H9 (cell line): Measurements from ENCODE around the gene PIGL. TPM values are rescaled to one million over a fixed set of nuclear protein-coding genes. Genes with fewer than 3 reads are reported as not detected.
A peak's percentile ranks its signal among the peaks of the same experiment; 100 is the strongest.

Experiments
- DNase-seq: peaks from one replicate; pipeline ENCODE4 v3.0.0-alpha.2; 2017
- H2AFZ ChIP-seq: one replicate; pipeline ENCODE4 v1.6.1; 2013; ENCODE audit warnings: mild to moderate bottlenecking, low read length, control low read depth, moderate library complexity
- H2AK5ac ChIP-seq: 2 replicates; pipeline ENCODE4 v1.6.1; 2013; ENCODE audit warnings: low read length, control low read depth, mixed read lengths; ENCODE audit not compliant: insufficient read length
- H2BK120ac ChIP-seq: one replicate; pipeline ENCODE4 v1.6.1; 2013; ENCODE audit warnings: low read depth, mild to moderate bottlenecking, low read length, control low read depth, inconsistent platforms; ENCODE audit not compliant: poor library complexity, severe bottlenecking
- H2BK12ac ChIP-seq: 2 replicates; pipeline ENCODE4 v1.6.1; 2013; ENCODE audit warnings: low read length, control low read depth, mixed read lengths, low read depth; ENCODE audit not compliant: insufficient read length
- H2BK15ac ChIP-seq: 2 replicates; pipeline ENCODE4 v1.6.1; 2013; ENCODE audit warnings: low read depth, low read length, control low read depth
- H2BK20ac ChIP-seq: one replicate; pipeline ENCODE4 v1.6.1; 2013; ENCODE audit warnings: low read depth, mild to moderate bottlenecking, low read length, control low read depth, inconsistent platforms; ENCODE audit not compliant: poor library complexity, severe bottlenecking
- H2BK5ac ChIP-seq: 2 replicates; pipeline ENCODE4 v1.6.1; 2013; ENCODE audit warnings: low read length, control low read depth, mixed read lengths; ENCODE audit not compliant: insufficient read length
- H3K14ac ChIP-seq: 2 replicates; pipeline ENCODE4 v1.6.1; 2013; ENCODE audit warnings: low read length, control low read depth; ENCODE audit not compliant: insufficient read depth
- H3K18ac ChIP-seq: 2 replicates; pipeline ENCODE4 v1.6.1; 2013; ENCODE audit warnings: low read depth, mild to moderate bottlenecking, mixed read lengths, low read length, control low read depth; ENCODE audit not compliant: insufficient read length
- H3K23ac ChIP-seq: 2 replicates; pipeline ENCODE4 v1.6.1; 2013; ENCODE audit warnings: low read length, control low read depth, mixed read lengths, low read depth; ENCODE audit not compliant: insufficient read length
- H3K23me2 ChIP-seq: 2 replicates; pipeline ENCODE4 v1.6.1; 2013; ENCODE audit warnings: low read depth, mild to moderate bottlenecking, mixed read lengths, low read length, control low read depth; ENCODE audit not compliant: insufficient read length, poor library complexity, severe bottlenecking
- H3K27ac ChIP-seq: 2 replicates; pipeline ENCODE4 v1.5.1; 2013; ENCODE audit warnings: low read length, control low read depth, mixed read lengths, low read depth; ENCODE audit not compliant: insufficient read length
- H3K27me3 ChIP-seq: 2 replicates; pipeline ENCODE4 v1.6.1; 2013; ENCODE audit warnings: low read length, control low read depth, inconsistent platforms; ENCODE audit not compliant: insufficient read depth
- H3K4ac ChIP-seq: 2 replicates; pipeline ENCODE4 v1.6.1; 2013; ENCODE audit warnings: low read depth, mild to moderate bottlenecking, control low read depth, inconsistent platforms, low read length, moderate library complexity
- H3K4me1 ChIP-seq: 2 replicates; pipeline ENCODE4 v1.6.1; 2013; ENCODE audit warnings: low read length, control low read depth, inconsistent platforms; ENCODE audit not compliant: insufficient read depth
- H3K4me2 ChIP-seq: 2 replicates; pipeline ENCODE4 v1.6.1; 2013; ENCODE audit warnings: low read length, control low read depth, mixed read lengths; ENCODE audit not compliant: insufficient read length, insufficient read depth
- H3K56ac ChIP-seq: 2 replicates; pipeline ENCODE4 v1.6.1; 2013; ENCODE audit warnings: low read depth, mild to moderate bottlenecking, mixed read lengths, low read length, control low read depth; ENCODE audit not compliant: insufficient read length
- H3K79me1 ChIP-seq: 2 replicates; pipeline ENCODE4 v1.6.1; 2013; ENCODE audit warnings: low read depth, mild to moderate bottlenecking, moderate library complexity, low read length, control low read depth, inconsistent platforms; ENCODE audit not compliant: insufficient read depth, poor library complexity, severe bottlenecking
- H3K79me2 ChIP-seq: 2 replicates; pipeline ENCODE4 v1.6.1; 2013; ENCODE audit warnings: low read length, control low read depth, inconsistent platforms; ENCODE audit not compliant: insufficient read depth
- H3K9ac ChIP-seq: 2 replicates; pipeline ENCODE4 v1.6.1; 2013; ENCODE audit warnings: low read length, control low read depth, mixed read lengths; ENCODE audit not compliant: insufficient read length; ENCODE audit errors: extremely low read depth
- H3K9me3 ChIP-seq: one replicate; pipeline ENCODE4 v1.6.1; 2013; ENCODE audit warnings: low read depth, low read length, inconsistent platforms; ENCODE audit not compliant: control insufficient read depth
- H3T11ph ChIP-seq: one replicate; pipeline ENCODE4 v1.6.1; 2013; ENCODE audit warnings: mild to moderate bottlenecking, low read length, control low read depth, inconsistent platforms
- H4K20me1 ChIP-seq: one replicate; pipeline ENCODE4 v1.6.1; 2013; ENCODE audit not compliant: control insufficient read depth, insufficient read length, insufficient read depth
- H4K5ac ChIP-seq: 2 replicates; pipeline ENCODE4 v1.6.1; 2013; ENCODE audit warnings: low read depth, mild to moderate bottlenecking, mixed read lengths, low read length, control low read depth; ENCODE audit not compliant: insufficient read length
- H4K8ac ChIP-seq: replicated peaks from 2 replicates; pipeline ENCODE4 v1.6.1; 2013; ENCODE audit warnings: low read length, control low read depth, mixed read lengths, low read depth; ENCODE audit not compliant: insufficient read length
- H4K91ac ChIP-seq: 2 replicates; pipeline ENCODE4 v1.6.1; 2013; ENCODE audit warnings: low read depth, mild to moderate bottlenecking, moderate library complexity, mixed read lengths, low read length, control low read depth; ENCODE audit not compliant: insufficient read length
- H3K27ac Mint-ChIP-seq, 3 experiments: 2 replicates in 2 of 3; 3 replicates in 1 of 3; pipeline ENCODE4 v1.8.0; 2020 to 2021; ENCODE audit warnings: mixed read lengths in 3 of 3, mild to moderate bottlenecking in 1 of 3, moderate library complexity in 1 of 3
- H3K27me3 Mint-ChIP-seq: 2 replicates; pipeline ENCODE4 v1.8.0; 2021; ENCODE audit warnings: low read depth, mild to moderate bottlenecking, moderate library complexity, mixed read lengths
- H3K36me3 Mint-ChIP-seq, 3 experiments: 2 replicates in 2 of 3; 3 replicates in 1 of 3; pipeline ENCODE4 v1.8.0; 2020 to 2021; ENCODE audit warnings: low read depth in 3 of 3, mixed read lengths in 3 of 3; ENCODE audit not compliant: insufficient read depth in 1 of 3
- H3K4me1 Mint-ChIP-seq, 2 experiments: 2 replicates each; pipeline ENCODE4 v1.8.0; 2020; ENCODE audit warnings: mixed read lengths in 2 of 2
- H3K4me3 Mint-ChIP-seq, 2 experiments: 2 replicates in 1 of 2; 3 replicates in 1 of 2; pipeline ENCODE4 v1.8.0; 2020 to 2021; ENCODE audit warnings: mild to moderate bottlenecking in 2 of 2, mixed read lengths in 2 of 2, moderate library complexity in 1 of 2
- H3K9me3 Mint-ChIP-seq, 2 experiments: 2 replicates in 1 of 2; 3 replicates in 1 of 2; pipeline ENCODE4 v1.8.0; 2020; ENCODE audit warnings: mild to moderate bottlenecking in 2 of 2, mixed read lengths in 2 of 2, moderate library complexity in 1 of 2
- WGBS: extraction: QIAGEN DNeasy Blood & Tissue Kit; methylation state at CpG from one replicate; pipeline ENCODE4 v1.1.7; 2013; ENCODE audit warnings: missing lambda C conversion rate, low lambda C conversion rate, mixed read lengths; ENCODE audit not compliant: insufficient read length; ENCODE audit errors: extremely low coverage; 5-methylcytosine and 5-hydroxymethylcytosine counted together
- total RNA-seq: library from RNA; stranded (reverse); gene quantifications from 2 replicates; pipeline ENCODE4 v1.2.1, GENCODE V29; 2021
- TF ChIP-seq, protein P1 (sequence below): fragments of 200-600 bp; sonication (generic); conservative IDR thresholded peaks from 3 replicates; pipeline ENCODE4 v1.8.0; 2021; ENCODE audit warnings: antibody characterized with exemption, mild to moderate bottlenecking

The PIGL gene
- total RNA-seq, 1 experiment from 2014 or later = 21.6 TPM

DNA sequence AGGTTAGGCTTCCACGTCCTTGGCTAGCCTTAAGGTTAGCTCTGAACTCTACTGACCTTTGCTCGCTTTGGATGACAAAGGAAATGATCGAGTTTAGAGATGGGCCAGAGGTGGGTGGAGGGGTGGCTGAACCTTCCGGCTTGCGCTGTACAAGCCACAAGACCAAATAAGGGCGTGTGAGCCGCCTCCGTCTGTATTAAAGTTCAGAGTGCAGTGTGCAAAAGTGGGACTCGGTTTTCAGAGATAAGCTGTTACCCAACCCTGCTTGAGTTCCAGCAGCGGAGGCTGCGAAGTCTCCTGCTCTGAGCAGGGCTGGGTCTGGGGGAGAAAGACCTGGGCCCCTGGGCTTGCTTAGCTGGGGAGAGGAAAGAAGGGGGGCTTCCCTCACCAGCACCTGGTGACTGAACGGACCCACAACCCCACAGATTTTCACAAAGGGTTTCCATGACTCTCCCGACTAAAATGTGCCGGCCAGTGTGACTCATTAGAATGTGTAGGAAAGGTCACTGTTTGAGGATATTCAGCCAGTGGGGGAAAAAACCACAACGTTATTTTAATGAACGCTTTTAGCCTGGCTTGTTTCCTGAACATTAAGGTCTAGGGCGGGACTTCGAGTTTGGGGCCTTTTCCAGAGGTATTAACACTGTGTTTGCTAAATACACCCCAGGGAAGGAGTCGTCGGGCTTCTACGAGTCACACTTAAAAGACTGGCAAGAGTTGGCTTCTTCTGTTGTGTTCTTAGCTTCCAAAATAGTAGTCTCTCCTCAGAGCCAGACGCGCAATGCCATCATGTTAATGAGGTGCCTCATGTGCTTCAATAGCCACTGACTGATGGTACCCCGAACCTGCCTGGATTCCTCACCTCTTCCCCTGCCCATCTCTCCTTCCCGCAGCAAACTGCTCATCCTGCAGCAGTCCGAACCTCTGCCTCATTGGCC, 69.3 kb downstream of the PIGL start:
- no CpG with 5 or more reads among the region's 26 CpGs for WGBS
- Mint-ChIP-seq H3K4me1 (peaks cover 16 to 19% of the 10 kb centered on the region in 2 experiments), H3K27me3 (peaks cover 23% of the 10 kb centered on the region), H3K36me3 (peaks cover 0 to 4% (median 0%) of the 10 kb centered on the region in 3 experiments; a peak in 2 of 7 replicates), H3K27ac (peak overlapping the region in 1 of 3 experiments; percentile 73; a peak in 2 of 7 replicates), H3K9me3 (no peaks in the 10 kb centered on the region), H3K4me3 (peak overlapping the region; percentile 15 to 48; a peak in 3 of 5 replicates)
- Histone ChIP-seq H2AFZ (no peak overlapping the region), H3K79me2 (no peaks in the 10 kb centered on the region), H3K14ac (peak overlapping the region; percentile 19; the same call in 1 of the 2 replicates), H2BK12ac (no peak overlapping the region), H4K5ac (no peak overlapping the region), H3K27me3 (no peaks in the 10 kb centered on the region; the same call in 1 of the 2 replicates), H3K4ac (no peak overlapping the region; the same call in 1 of the 2 replicates), H2BK120ac (no peak overlapping the region), H3K9me3 (no peaks in the 10 kb centered on the region), H3K79me1 (no peaks in the 10 kb centered on the region), H2BK5ac (no peak overlapping the region), H4K20me1 (no peaks in the 10 kb centered on the region), H3T11ph (no peak overlapping the region), H4K91ac (no peak overlapping the region), H3K23ac (no peak overlapping the region), H3K56ac (no peak overlapping the region), H3K27ac (no peak overlapping the region), H2BK15ac (no peak overlapping the region), H2BK20ac (peak overlapping the region; percentile 32), H4K8ac (no peak overlapping the region), H2AK5ac (no peak overlapping the region), H3K4me1 (peaks cover 2% of the 10 kb centered on the region; the same call in 1 of the 2 replicates), H3K18ac (peak overlapping the region; percentile 19), H3K9ac (no peak overlapping the region), H3K4me2 (no peak overlapping the region), H3K23me2 (no peaks in the 10 kb centered on the region)
- TF ChIP-seq, protein P1, sequence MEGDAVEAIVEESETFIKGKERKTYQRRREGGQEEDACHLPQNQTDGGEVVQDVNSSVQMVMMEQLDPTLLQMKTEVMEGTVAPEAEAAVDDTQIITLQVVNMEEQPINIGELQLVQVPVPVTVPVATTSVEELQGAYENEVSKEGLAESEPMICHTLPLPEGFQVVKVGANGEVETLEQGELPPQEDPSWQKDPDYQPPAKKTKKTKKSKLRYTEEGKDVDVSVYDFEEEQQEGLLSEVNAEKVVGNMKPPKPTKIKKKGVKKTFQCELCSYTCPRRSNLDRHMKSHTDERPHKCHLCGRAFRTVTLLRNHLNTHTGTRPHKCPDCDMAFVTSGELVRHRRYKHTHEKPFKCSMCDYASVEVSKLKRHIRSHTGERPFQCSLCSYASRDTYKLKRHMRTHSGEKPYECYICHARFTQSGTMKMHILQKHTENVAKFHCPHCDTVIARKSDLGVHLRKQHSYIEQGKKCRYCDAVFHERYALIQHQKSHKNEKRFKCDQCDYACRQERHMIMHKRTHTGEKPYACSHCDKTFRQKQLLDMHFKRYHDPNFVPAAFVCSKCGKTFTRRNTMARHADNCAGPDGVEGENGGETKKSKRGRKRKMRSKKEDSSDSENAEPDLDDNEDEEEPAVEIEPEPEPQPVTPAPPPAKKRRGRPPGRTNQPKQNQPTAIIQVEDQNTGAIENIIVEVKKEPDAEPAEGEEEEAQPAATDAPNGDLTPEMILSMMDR = no peak
- DNase-seq = peak; percentile 94
